Psoas muscle (tissue), 8 donors: Measurements from ENCODE around the gene CARD8. TPM values are rescaled to one million over a fixed set of nuclear protein-coding genes. Genes with fewer than 3 reads are reported as not detected.
"Not testable (repeated sequence)": the region's sequence is repeated elsewhere in the genome, so short reads cannot be mapped to it uniquely, and the experiment has no call there.

Experiments
- ATAC-seq, 4 donors: fragments of 200-7000 bp; cut with Tn5 transposase; one replicate each; pipeline ENCODE4 v1.9.1; 2020; ENCODE audit warnings: moderate library complexity in 3 of 4, mild to moderate bottlenecking in 2 of 4
- DNase-seq, 2 donors: peaks; one replicate each; pipeline ENCODE4 v3.0.0-alpha.2; 2020
- H3K27ac ChIP-seq: fragments of 200-600 bp; one replicate; pipeline ENCODE4 v1.8.0; 2022
- H3K27me3 ChIP-seq, 3 donors: fragments of 200-600 bp in 1 of 3; one replicate each; pipeline versions ENCODE4 v1.6.1 to v1.8.0; 2013 to 2022; ENCODE audit warnings: low read length in 2 of 3, mild to moderate bottlenecking in 2 of 3, moderate library complexity in 1 of 3; ENCODE audit not compliant: insufficient read depth in 3 of 3
- H3K36me3 ChIP-seq, 2 donors: fragments of 200-600 bp in 1 of 2; one replicate each; pipeline versions ENCODE4 v1.6.1 to v1.8.0; 2013 to 2022; ENCODE audit warnings: low read depth in 1 of 2, mild to moderate bottlenecking in 1 of 2, moderate library complexity in 1 of 2; ENCODE audit not compliant: insufficient read depth in 1 of 2
- H3K4me1 ChIP-seq: fragments of 200-600 bp; one replicate; pipeline ENCODE4 v1.8.0; 2022
- H3K4me3 ChIP-seq: fragments of 200-600 bp; one replicate; pipeline ENCODE4 v1.8.0; 2022; ENCODE audit warnings: mild to moderate bottlenecking
- H3K9me3 ChIP-seq: fragments of 200-600 bp; one replicate; pipeline ENCODE4 v1.8.0; 2022
- CTCF ChIP-seq: fragments of 200-600 bp; IDR thresholded peaks from one replicate; pipeline ENCODE4 v1.8.0; 2022; ENCODE audit warnings: antibody characterized with exemption
- WGBS, 3 donors: extraction: QIAGEN DNeasy Blood & Tissue Kit; methylation state at CpG; one replicate each; pipeline versions ENCODE4 v1.1.6 to v1.1.7; 2013; 5-methylcytosine and 5-hydroxymethylcytosine counted together
- intact Hi-C, 2 donors: fragments of 100-400 bp; cut with DNase I; formaldehyde crosslinking; loops; one replicate each; pipeline versions ENCODE4 v1.11.0 to v1.14.2; 2022
- polyA plus RNA-seq, 3 donors: library from polyadenylated mRNA; stranded (reverse); fragments of 200-250 nt; gene quantifications; one replicate each; pipeline ENCODE4 v1.2.3, GENCODE V29; 2013
- total RNA-seq, 4 donors: library from RNA; stranded (reverse); fragmentation: NEBNext Ultra II Directional in 2 of 4; extraction: Animal tissue kit (Norgen Biotek cat#: 25700) in 2 of 4; gene quantifications; one replicate each; pipeline versions ENCODE4 v1.2.1 to v1.2.4, GENCODE V29; 2021 to 2023
- donor health status: healthy with polysubstance abuse.
- donor health status: DM: no; HTN: no; CAD: no; lungs with moderate emphysema.
- donor health status: Bipolar disorder and iron deficiency.
- donor health status: healthy.
- donor health status: DM: yes; HTN: yes; CAD: no.
- donor health status: DM: no; HTN: no; CAD: no.
- donor health status: DM: no; HTN: no; CAD: no.
- donor health status: DM: yes; HTN: yes; CAD: no.

The CARD8 gene
- total and polyA plus RNA-seq, 7 donors = 15.7 to 36.2 (median 26.0) TPM

- intact Hi-C loops = no loop called here
- DNase-seq (no peak), ATAC-seq (no peak)
- WGBS, 3 donors = 67 to 89% (median 87%) methylated on average over 3 of the region's 3 CpGs
- peaks cover 8% of the 10 kb centered on the region for H3K4me1 ChIP-seq
- no peak overlapping the region for H3K27ac ChIP-seq
- TF ChIP-seq CTCF = no peak
- peaks cover 6 to 79% of the 10 kb centered on the region in 2 donors for H3K36me3 ChIP-seq
- no peaks in the 10 kb centered on the region for H3K27me3 ChIP-seq
- no peak overlapping the region for H3K4me3 ChIP-seq
- H3K9me3 ChIP-seq = no peaks in the 10 kb centered on the region
Observed at GRCh38 chr19:48237057-48237456, 18.7 kb downstream of the CARD8 start.

GRCh38 chr19:48230555-48231129 is 25.1 kb downstream of the CARD8 start:
- Histone ChIP-seq H3K36me3 (peaks cover 6 to 93% of the 10 kb centered on the region in 2 donors), H3K4me1 (no peaks in the 10 kb centered on the region), H3K27ac (no peak overlapping the region), H3K9me3 (no peaks in the 10 kb centered on the region), H3K4me3 (no peak overlapping the region), H3K27me3 (no peaks in the 10 kb centered on the region)
- intact Hi-C loops = no loop called here
- 89 to 93% (median 89%) methylated on average over 19 of the region's 19 CpGs for WGBS, 3 donors
- ATAC-seq (peak in 1 of 4 donors; percentile 13), DNase-seq (no peak)
- TF ChIP-seq CTCF = no peak

GRCh38 chr19:48221628-48222027 is 34.1 kb downstream of the CARD8 start:
- Histone ChIP-seq H3K4me1 (no peaks in the 10 kb centered on the region), H3K36me3 (peaks cover 0 to 89% of the 10 kb centered on the region in 2 donors), H3K4me3 (no peak overlapping the region), H3K9me3 (no peaks in the 10 kb centered on the region), H3K27me3 (no peaks in the 10 kb centered on the region), H3K27ac (no peak overlapping the region)
- DNase-seq = no peak
- intact Hi-C loops = no loop called here
- no peak for TF ChIP-seq CTCF
- WGBS, 3 donors = 95 to 97% (median 97%) methylated on average over 5 of the region's 5 CpGs
- no peak for ATAC-seq

- ATAC-seq, H3K4me1 ChIP-seq, H3K4me3 ChIP-seq, intact Hi-C loops, DNase-seq, H3K9me3 ChIP-seq, H3K27me3 ChIP-seq, H3K27ac ChIP-seq: not testable (repeated sequence)
- WGBS, 3 donors = 95 to 99% (median 98%) methylated on average over 3 of the region's 3 CpGs
- peaks cover 0 to 94% of the 10 kb centered on the region in 2 donors for H3K36me3 ChIP-seq
Observed at GRCh38 chr19:48220784-48221183, 34.9 kb downstream of the CARD8 start.

- no peak for TF ChIP-seq CTCF
- ATAC-seq (no peak), DNase-seq (no peak)
- 88 to 91% (median 90%) methylated on average over 6 of the region's 6 CpGs for WGBS, 3 donors
- Histone ChIP-seq H3K4me1 (no peaks in the 10 kb centered on the region), H3K4me3 (no peak overlapping the region), H3K27me3 (no peaks in the 10 kb centered on the region), H3K27ac (no peak overlapping the region), H3K9me3 (no peaks in the 10 kb centered on the region), H3K36me3 (peaks cover 2 to 94% of the 10 kb centered on the region in 2 donors)
- intact Hi-C loops = no loop called here
Observed at GRCh38 chr19:48218997-48219396, 36.7 kb downstream of the CARD8 start.
